Vagina (tissue), 2 donors: ENCODE results near the gene FMNL2. TPM values are rescaled to one million over a fixed set of nuclear protein-coding genes. Genes with fewer than 3 reads are reported as not detected.
A peak's percentile ranks its signal among the peaks of the same experiment; 100 is the strongest.

ENCODE experiments used
- DNase-seq, 2 donors: peaks; one replicate each; pipeline ENCODE4 v3.0.0-alpha.2; 2017; ENCODE audit errors: extremely low spot score in 2 of 2
- H3K27ac ChIP-seq: fragments of 200-600 bp; sonication (generic); one replicate; pipeline ENCODE4 v1.5.1; 2019
- H3K27me3 ChIP-seq: fragments of 200-600 bp; sonication (generic); one replicate; pipeline ENCODE4 v1.5.1; 2019
- H3K36me3 ChIP-seq, 2 donors: fragments of 200-600 bp; sonication (generic); one replicate each; pipeline ENCODE4 v1.5.1; 2017 to 2019
- H3K4me1 ChIP-seq: fragments of 200-600 bp; sonication (generic); one replicate; pipeline ENCODE4 v1.5.1; 2019
- H3K4me3 ChIP-seq, 2 donors: fragments of 200-600 bp; sonication (generic); 1 replicate in 1 of 2; 2 replicates in 1 of 2; pipeline ENCODE4 v1.5.1; 2016 to 2019
- H3K9me3 ChIP-seq: fragments of 200-600 bp; sonication (generic); one replicate; pipeline ENCODE4 v1.5.1; 2019
- POLR2A ChIP-seq, 2 donors: fragments of 450-650 bp; IDR thresholded peaks; one replicate each; pipeline ENCODE4 v1.6.1; 2017; ENCODE audit warnings: antibody characterized with exemption in 2 of 2, mild to moderate bottlenecking in 2 of 2, moderate library complexity in 2 of 2
- POLR2AphosphoS5 ChIP-seq, 2 donors: sonication (generic); formaldehyde crosslinking; IDR thresholded peaks; one replicate each; pipeline ENCODE4 v1.9.0; 2017; ENCODE audit warnings: antibody characterized with exemption in 2 of 2, mild to moderate bottlenecking in 2 of 2, low read depth in 1 of 2; ENCODE audit not compliant: insufficient read depth in 1 of 2
- intact Hi-C: fragments of 100-400 bp; cut with DNase I; formaldehyde crosslinking; loops from one replicate; pipeline ENCODE4 v1.15.1; 2023
- total RNA-seq: library from RNA; depleted of rRNA; stranded (reverse); fragments of >200 nt; gene quantifications from one replicate; pipeline ENCODE4 v1.2.3, GENCODE V29; 2016
- TF ChIP-seq, protein P1 (sequence below), 3 experiments: fragments of 450-650 bp in 2 of 3; fragments of 200-600 bp in 1 of 3; sonication (generic) in 1 of 3; IDR thresholded peaks; one replicate each; pipeline ENCODE4 v1.5.1; 2017 to 2019; ENCODE audit warnings: antibody characterized with exemption in 3 of 3, mild to moderate bottlenecking in 2 of 3, moderate library complexity in 2 of 3

The FMNL2 gene
- total RNA-seq, 1 donor from 2014 or later: 35.4 TPM

DNA sequence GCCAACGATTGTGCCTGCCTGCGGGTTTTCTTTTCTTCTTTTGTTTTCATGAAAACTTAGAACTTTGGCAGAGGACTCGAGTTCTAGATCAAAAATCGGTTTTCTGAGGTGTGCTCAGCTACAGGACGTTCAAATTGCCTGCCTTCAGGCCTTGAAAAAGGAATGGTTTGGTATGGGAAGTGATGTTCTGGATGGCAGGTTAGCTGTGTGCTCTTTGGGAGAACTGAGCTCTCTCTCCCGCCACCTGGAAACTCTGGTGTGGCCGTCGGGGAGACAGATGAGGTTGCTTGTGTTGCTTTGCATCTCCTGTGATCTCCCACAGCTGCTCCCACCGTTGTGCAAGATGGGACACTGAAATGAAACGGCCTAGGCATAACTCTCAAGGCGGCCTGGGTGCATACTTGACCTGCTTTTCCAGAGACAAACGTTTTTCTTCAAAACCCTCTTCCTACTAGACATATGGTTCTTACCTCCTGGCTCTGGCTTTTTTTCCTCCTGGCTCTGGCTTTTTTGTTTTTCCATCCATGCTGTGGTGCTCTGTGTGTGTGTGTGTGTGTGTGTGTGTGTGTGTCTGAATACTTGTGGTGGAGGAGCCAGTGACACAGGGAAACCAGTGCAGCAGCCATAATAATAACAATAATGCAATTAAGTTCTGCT lies 2.0 kb downstream of the FMNL2 start:
- TF ChIP-seq POLR2AphosphoS5 (IDR thresholded peaks at IDR 0.05; ENCODE audit: insufficient read depth in 1 of 2, low read depth in 1 of 2) (no peak), POLR2A (IDR thresholded peaks at IDR 0.05) (no peak)
- TF ChIP-seq, protein P1, sequence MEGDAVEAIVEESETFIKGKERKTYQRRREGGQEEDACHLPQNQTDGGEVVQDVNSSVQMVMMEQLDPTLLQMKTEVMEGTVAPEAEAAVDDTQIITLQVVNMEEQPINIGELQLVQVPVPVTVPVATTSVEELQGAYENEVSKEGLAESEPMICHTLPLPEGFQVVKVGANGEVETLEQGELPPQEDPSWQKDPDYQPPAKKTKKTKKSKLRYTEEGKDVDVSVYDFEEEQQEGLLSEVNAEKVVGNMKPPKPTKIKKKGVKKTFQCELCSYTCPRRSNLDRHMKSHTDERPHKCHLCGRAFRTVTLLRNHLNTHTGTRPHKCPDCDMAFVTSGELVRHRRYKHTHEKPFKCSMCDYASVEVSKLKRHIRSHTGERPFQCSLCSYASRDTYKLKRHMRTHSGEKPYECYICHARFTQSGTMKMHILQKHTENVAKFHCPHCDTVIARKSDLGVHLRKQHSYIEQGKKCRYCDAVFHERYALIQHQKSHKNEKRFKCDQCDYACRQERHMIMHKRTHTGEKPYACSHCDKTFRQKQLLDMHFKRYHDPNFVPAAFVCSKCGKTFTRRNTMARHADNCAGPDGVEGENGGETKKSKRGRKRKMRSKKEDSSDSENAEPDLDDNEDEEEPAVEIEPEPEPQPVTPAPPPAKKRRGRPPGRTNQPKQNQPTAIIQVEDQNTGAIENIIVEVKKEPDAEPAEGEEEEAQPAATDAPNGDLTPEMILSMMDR (IDR thresholded peaks at IDR 0.05): no peak

DNA sequence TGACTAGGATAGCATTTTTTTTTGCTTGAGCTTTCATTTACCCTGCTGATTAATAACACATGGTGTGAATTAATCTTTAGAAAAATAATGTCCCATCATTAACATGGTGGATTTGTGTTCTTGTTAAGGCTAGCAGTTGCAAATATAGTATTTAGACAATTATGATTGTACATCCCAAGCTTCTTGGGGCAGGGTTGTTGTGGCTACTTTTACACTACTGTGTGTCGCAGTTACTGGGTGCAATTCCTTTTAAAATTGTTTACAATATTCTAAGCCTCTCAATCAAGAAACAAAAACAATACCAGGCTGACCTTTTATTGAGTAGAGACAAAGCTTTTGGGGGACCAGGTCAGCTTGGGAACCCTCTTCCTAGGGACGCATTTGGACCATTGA lies 2.5 kb downstream of the FMNL2 start:
- TF ChIP-seq POLR2A (IDR thresholded peaks at IDR 0.05) (no peak), POLR2AphosphoS5 (IDR thresholded peaks at IDR 0.05; ENCODE audit: insufficient read depth in 1 of 2, low read depth in 1 of 2) (no peak)
- TF ChIP-seq, protein P1 (IDR thresholded peaks at IDR 0.05): no peak
- H3K36me3 ChIP-seq: no peaks in the 10 kb centered on the region
- H3K27me3 ChIP-seq: no peaks in the 10 kb centered on the region
- peak overlapping the region; percentile 83 to 98 for H3K4me3 ChIP-seq
- no peak overlapping the region for H3K27ac ChIP-seq
- DNase-seq: no peak
- H3K9me3 ChIP-seq: no peaks in the 10 kb centered on the region
- peaks cover 19% of the 10 kb centered on the region for H3K4me1 ChIP-seq
- intact Hi-C loops: no loop called here

More for the DNA sequence above, 2.0 kb downstream of the FMNL2 start:
- DNase-seq: peak in 1 of 2 donors; percentile 89
- intact Hi-C loops: no loop called here
- no peaks in the 10 kb centered on the region for H3K9me3 ChIP-seq
- peaks cover 19% of the 10 kb centered on the region for H3K4me1 ChIP-seq
- no peaks in the 10 kb centered on the region for H3K27me3 ChIP-seq
- H3K27ac ChIP-seq: peak overlapping the region; percentile 89
- no peaks in the 10 kb centered on the region for H3K36me3 ChIP-seq
- H3K4me3 ChIP-seq: peak overlapping the region; percentile 83 to 98

DNA sequence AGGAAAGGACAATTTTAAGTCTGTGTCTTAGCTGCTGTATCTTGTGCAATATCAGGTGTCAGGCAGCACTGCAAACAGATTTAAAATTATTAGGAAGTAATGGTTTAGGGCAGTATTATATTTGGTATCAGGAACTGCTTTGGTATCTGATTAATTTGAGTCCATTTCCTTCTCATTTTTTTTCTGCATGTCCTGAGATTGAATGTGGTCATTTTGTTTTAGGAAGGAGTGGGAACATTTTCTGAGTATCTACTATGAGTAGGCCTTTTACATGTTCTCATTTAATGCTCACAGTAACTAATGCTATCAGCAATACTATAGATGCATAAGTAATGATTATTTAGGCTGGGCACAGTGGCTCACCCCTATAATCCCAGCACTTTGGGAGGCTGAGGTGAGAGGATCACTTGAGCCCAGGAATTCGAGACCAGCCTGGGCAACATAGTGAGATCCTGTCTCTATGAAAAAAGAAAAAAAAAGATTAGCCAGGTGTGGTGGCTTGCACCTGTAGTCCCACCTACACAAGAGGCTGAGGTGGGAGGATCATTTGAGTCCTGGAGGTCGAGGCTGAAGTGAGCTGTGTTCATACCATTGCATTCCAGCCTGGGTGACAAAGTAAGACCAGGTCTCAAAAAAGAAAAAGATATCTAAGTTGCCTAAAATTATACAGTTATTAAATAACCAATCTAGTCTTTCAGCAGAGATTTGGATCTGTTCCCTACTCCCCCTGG lies 4.7 kb downstream of the FMNL2 start:
- H3K4me1 ChIP-seq: peaks cover 15% of the 10 kb centered on the region
- no peaks in the 10 kb centered on the region for H3K27me3 ChIP-seq
- no peak for DNase-seq
- intact Hi-C loops: loop anchor here (10.0 kb wide), 1 partner anchor 55 kb away; no protein-coding TSS in a partner anchor
- H3K9me3 ChIP-seq: no peaks in the 10 kb centered on the region
- H3K36me3 ChIP-seq: no peaks in the 10 kb centered on the region
- H3K27ac ChIP-seq: no peak overlapping the region
- TF ChIP-seq, protein P1 (IDR thresholded peaks at IDR 0.05): no peak
- no peak overlapping the region for H3K4me3 ChIP-seq

DNA sequence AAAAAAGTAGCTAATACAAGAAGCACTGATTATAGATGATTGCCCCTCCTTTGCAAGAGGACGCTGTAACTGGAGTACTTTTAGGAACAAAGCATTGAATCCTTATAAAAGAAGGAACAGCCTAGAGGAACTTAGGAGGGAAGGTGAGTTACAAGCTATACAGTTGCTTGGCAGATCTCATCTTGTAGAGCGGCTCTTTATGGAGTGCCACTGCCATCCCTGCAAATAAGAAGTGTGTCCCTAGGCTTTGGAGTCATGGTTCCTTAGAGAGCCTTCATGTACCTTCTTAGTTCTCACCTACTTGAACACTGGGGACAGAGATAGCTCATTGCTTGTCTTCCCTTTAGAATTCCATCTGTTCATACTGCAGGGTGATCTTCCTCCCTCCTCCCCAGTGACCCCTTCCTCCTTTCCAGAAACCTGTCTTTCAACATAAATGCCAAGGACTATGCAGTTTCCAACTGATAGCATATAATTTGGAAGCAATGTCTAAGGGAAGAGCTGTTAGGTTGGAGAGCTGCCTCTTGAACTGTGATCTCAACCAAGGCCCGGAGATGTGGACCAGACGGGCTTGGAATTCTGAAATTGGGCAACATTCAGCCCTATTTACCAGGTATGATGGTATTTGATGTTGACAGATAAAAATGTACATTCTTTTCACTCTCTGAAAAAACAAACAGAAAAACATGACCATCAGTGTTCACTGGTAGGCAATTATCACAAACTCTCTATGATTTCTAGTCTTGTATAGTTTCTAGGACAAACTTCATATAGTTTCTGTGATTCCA lies 7.5 kb downstream of the FMNL2 start:
- H3K36me3 ChIP-seq: no peaks in the 10 kb centered on the region
- H3K4me1 ChIP-seq: peaks cover 9% of the 10 kb centered on the region
- no peak for DNase-seq
- no peaks in the 10 kb centered on the region for H3K27me3 ChIP-seq
- no peak overlapping the region for H3K4me3 ChIP-seq
- intact Hi-C loops: loop anchor here (10.0 kb wide), 1 partner anchor 52 kb away; no protein-coding TSS in a partner anchor
- TF ChIP-seq, protein P1 (IDR thresholded peaks at IDR 0.05): no peak
- TF ChIP-seq POLR2A (IDR thresholded peaks at IDR 0.05): no peak
- no peak for TF ChIP-seq POLR2AphosphoS5 (IDR thresholded peaks at IDR 0.05; ENCODE audit: insufficient read depth in 1 of 2, low read depth in 1 of 2)
- no peak overlapping the region for H3K27ac ChIP-seq
- H3K9me3 ChIP-seq: no peaks in the 10 kb centered on the region
